ENCODE measurements around the gene ZNF362.

- TF ChIP-seq, protein P1, sequence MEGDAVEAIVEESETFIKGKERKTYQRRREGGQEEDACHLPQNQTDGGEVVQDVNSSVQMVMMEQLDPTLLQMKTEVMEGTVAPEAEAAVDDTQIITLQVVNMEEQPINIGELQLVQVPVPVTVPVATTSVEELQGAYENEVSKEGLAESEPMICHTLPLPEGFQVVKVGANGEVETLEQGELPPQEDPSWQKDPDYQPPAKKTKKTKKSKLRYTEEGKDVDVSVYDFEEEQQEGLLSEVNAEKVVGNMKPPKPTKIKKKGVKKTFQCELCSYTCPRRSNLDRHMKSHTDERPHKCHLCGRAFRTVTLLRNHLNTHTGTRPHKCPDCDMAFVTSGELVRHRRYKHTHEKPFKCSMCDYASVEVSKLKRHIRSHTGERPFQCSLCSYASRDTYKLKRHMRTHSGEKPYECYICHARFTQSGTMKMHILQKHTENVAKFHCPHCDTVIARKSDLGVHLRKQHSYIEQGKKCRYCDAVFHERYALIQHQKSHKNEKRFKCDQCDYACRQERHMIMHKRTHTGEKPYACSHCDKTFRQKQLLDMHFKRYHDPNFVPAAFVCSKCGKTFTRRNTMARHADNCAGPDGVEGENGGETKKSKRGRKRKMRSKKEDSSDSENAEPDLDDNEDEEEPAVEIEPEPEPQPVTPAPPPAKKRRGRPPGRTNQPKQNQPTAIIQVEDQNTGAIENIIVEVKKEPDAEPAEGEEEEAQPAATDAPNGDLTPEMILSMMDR (IDR thresholded peaks at IDR 0.05) = no peak
- TF ChIP-seq POLR2A (IDR thresholded peaks at IDR 0.05) = no peak
Measured at GRCh38 chr1:33274446-33274845, 18.2 kb downstream of the ZNF362 start.
